ENCODE measurements around the gene LAMA3. TPM values are rescaled to one million over a fixed set of nuclear protein-coding genes. Genes with fewer than 3 reads are reported as not detected.

The LAMA3 gene
- total and polyA plus RNA-seq, 8 donors = 4.3 to 182 (median 26.6) TPM

DNA sequence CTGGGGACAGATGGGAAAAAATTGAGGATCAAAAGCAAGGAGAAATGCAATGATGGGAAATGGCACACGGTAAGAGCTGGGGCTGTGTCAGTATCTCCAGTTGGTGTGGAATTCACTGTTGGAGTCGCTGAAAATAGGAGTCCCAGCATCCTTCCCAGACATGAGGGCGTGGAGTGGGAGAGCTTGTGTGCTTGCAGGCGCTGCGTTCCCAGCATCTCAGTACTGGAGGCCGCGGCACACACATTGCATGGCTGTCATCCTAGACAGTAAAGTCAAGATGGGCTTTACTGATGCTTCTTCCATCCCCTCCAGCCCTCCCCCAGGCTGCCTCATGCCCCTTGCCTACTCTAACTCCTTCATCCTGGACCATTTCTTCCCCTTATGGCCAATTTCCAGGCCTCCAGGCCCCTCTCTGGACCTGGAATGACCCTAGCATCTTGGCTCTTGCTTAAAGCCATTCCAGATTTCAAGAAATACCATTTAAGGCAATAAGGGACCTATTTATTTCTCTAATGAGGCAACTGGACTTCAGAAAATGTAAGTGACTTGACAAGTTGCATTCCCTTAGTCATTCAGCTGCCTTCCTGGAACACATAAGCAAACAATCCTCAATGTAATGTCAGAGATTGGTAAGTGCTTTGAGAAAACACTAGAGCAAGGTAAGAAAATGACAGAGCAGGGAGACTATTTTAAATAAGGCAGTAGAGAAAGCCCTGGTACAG lies 254.8 kb downstream of the LAMA3 start:
- peaks cover 0 to 51% (median 33%) of the 10 kb centered on the region in 4 donors for H3K36me3 ChIP-seq
- intact Hi-C loops (cut with DNase I; ENCODE audit: low total_unique reads) = no loop called here
- H3K27me3 ChIP-seq = no peaks in the 10 kb centered on the region
- H3K9me3 ChIP-seq = no peaks in the 10 kb centered on the region
- peak in 1 of 3 donors; percentile 73 for TF ChIP-seq POLR2AphosphoS5 (IDR thresholded peaks at IDR 0.05)
- no peak for TF ChIP-seq POLR2A (IDR thresholded peaks at IDR 0.05)
- no peak overlapping the region for H3K4me3 ChIP-seq
- WGBS, 5 donors = 91 to 98% (median 93%) methylated on average over 7 of the region's 7 CpGs
- H3K4me1 ChIP-seq = peaks cover 0 to 7% (median 2%) of the 10 kb centered on the region in 4 donors
- DNase-seq = no peak
- H3K27ac ChIP-seq = peak overlapping the region in 3 of 5 donors; percentile 9 to 45 (median 29)

GRCh38 chr18:23945416-23946079 lies 256.3 kb downstream of the LAMA3 start:
- Histone ChIP-seq H3K36me3 (peaks cover 0 to 46% (median 27%) of the 10 kb centered on the region in 4 donors), H3K4me1 (peaks cover 0 to 7% (median 2%) of the 10 kb centered on the region in 4 donors), H3K9me3 (no peaks in the 10 kb centered on the region), H3K4me3 (no peak overlapping the region), H3K27ac (peak overlapping the region in 1 of 5 donors; percentile 9), H3K27me3 (no peaks in the 10 kb centered on the region)
- TF ChIP-seq POLR2AphosphoS5 (IDR thresholded peaks at IDR 0.05) (no peak), CTCF (IDR thresholded peaks at IDR 0.05) (no peak), EP300 (IDR thresholded peaks at IDR 0.05) (no peak), POLR2A (IDR thresholded peaks at IDR 0.05) (no peak)
- intact Hi-C loops (cut with DNase I; ENCODE audit: low total_unique reads) = no loop called here
- DNase-seq = no peak
- 75 to 85% (median 83%) methylated on average over 7 of the region's 7 CpGs for WGBS, 5 donors

- 84 to 89% (median 87%) methylated on average over 5 of the region's 5 CpGs for WGBS, 5 donors
- intact Hi-C loops (cut with DNase I; ENCODE audit: low total_unique reads) = no loop called here
- Histone ChIP-seq H3K36me3 (peaks cover 0 to 53% (median 26%) of the 10 kb centered on the region in 4 donors), H3K4me3 (no peak overlapping the region), H3K27ac (no peak overlapping the region), H3K9me3 (no peaks in the 10 kb centered on the region), H3K4me1 (no peaks in the 10 kb centered on the region), H3K27me3 (no peaks in the 10 kb centered on the region)
- TF ChIP-seq POLR2AphosphoS5 (IDR thresholded peaks at IDR 0.05) (no peak), EP300 (IDR thresholded peaks at IDR 0.05) (no peak)
- no peak for DNase-seq
These were observed 260.6 kb downstream of the LAMA3 start for GRCh38 chr18:23949863-23950262.

DNA sequence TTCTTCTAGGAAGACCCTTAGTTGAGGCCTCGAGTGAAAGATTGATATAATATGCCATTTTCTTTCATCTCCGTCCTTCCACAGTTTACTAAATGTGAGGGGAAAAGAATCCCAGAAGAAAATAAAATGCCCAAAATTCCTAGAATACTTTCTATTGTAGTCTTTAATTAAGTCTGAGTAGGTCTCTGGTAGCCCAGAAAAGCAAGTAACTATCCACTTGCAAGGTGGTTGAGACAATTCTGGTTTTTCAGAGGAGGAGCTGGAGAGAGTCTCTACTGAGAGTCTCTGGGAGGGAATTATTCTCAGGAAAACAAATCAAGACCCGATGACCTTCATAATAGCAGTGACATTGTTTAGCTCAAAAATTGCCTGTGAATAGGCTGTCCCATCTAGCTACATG lies 261.4 kb downstream of the LAMA3 start:
- H3K27ac ChIP-seq = no peak overlapping the region
- H3K27me3 ChIP-seq = no peaks in the 10 kb centered on the region
- no peaks in the 10 kb centered on the region for H3K9me3 ChIP-seq
- H3K4me1 ChIP-seq = no peaks in the 10 kb centered on the region
- 88 to 90% (median 89%) methylated on average over 3 of the region's 3 CpGs for WGBS, 5 donors
- intact Hi-C loops (cut with DNase I; ENCODE audit: low total_unique reads) = no loop called here
- no peak overlapping the region for H3K4me3 ChIP-seq
- DNase-seq = no peak
- peaks cover 0 to 45% (median 22%) of the 10 kb centered on the region in 4 donors for H3K36me3 ChIP-seq
- TF ChIP-seq EP300 (IDR thresholded peaks at IDR 0.05) = no peak
- no peak for TF ChIP-seq CTCF (IDR thresholded peaks at IDR 0.05)
- no peak for TF ChIP-seq POLR2AphosphoS5 (IDR thresholded peaks at IDR 0.05)
- no peak for TF ChIP-seq POLR2A (IDR thresholded peaks at IDR 0.05)

GRCh38 chr18:23951206-23951605 lies 262.0 kb downstream of the LAMA3 start:
- WGBS, 5 donors = 85 to 90% (median 89%) methylated on average over 4 to 5 of the region's 5 CpGs
- no peaks in the 10 kb centered on the region for H3K9me3 ChIP-seq
- H3K4me1 ChIP-seq = no peaks in the 10 kb centered on the region
- no peak overlapping the region for H3K4me3 ChIP-seq
- intact Hi-C loops (cut with DNase I; ENCODE audit: low total_unique reads) = no loop called here
- TF ChIP-seq EP300 (IDR thresholded peaks at IDR 0.05) (no peak), POLR2AphosphoS5 (IDR thresholded peaks at IDR 0.05) (no peak)
- DNase-seq = no peak
- H3K36me3 ChIP-seq = peaks cover 0 to 41% (median 21%) of the 10 kb centered on the region in 4 donors
- no peak overlapping the region for H3K27ac ChIP-seq
- no peaks in the 10 kb centered on the region for H3K27me3 ChIP-seq
